SH-SY5Y (cell line): ENCODE measurements around the gene LAMP5.

Experiments
- GATA2 ChIP-seq: IDR thresholded peaks from 2 replicates; pipeline ENCODE4 v1.6.1; 2011; ENCODE audit warnings: mild to moderate bottlenecking, low read depth, low read length
- GATA3 ChIP-seq: IDR thresholded peaks from 2 replicates; pipeline ENCODE4 v1.6.1; 2011; ENCODE audit warnings: low read depth, mild to moderate bottlenecking, low read length, moderate library complexity

- TF ChIP-seq GATA3 = no peak
- no peak for TF ChIP-seq GATA2
Observed at GRCh38 chr20:9534025-9534424, 19.6 kb downstream of the LAMP5 start.
